Progenitor cell of endocrine pancreas (in vitro differentiated cells): ENCODE measurements around the gene AQP5. TPM values are rescaled to one million over a fixed set of nuclear protein-coding genes. Genes with fewer than 3 reads are reported as not detected.

ENCODE experiments used
- DNase-seq: peaks from one replicate; pipeline ENCODE4 v3.0.0; 2021; ENCODE audit warnings: low spot score; ENCODE audit not compliant: unreplicated experiment
- H3K27ac Mint-ChIP-seq: 2 replicates; pipeline ENCODE4 v1.8.0; 2021; ENCODE audit warnings: mild to moderate bottlenecking, moderate library complexity, mixed read lengths
- H3K27me3 Mint-ChIP-seq: 2 replicates; pipeline ENCODE4 v1.8.0; 2021; ENCODE audit warnings: mixed read lengths
- H3K36me3 Mint-ChIP-seq: 2 replicates; pipeline ENCODE4 v1.8.0; 2022; ENCODE audit warnings: mixed read lengths; ENCODE audit not compliant: insufficient read depth
- H3K4me1 Mint-ChIP-seq: 2 replicates; pipeline ENCODE4 v1.8.0; 2021; ENCODE audit warnings: low read depth, mixed read lengths
- H3K4me3 Mint-ChIP-seq: 2 replicates; pipeline ENCODE4 v1.8.0; 2021; ENCODE audit warnings: low read depth, mild to moderate bottlenecking, moderate library complexity, mixed read lengths
- H3K9me3 Mint-ChIP-seq: 2 replicates; pipeline ENCODE4 v1.8.0; 2021; ENCODE audit warnings: low read depth, mixed read lengths
- total RNA-seq: library from RNA; stranded (reverse); gene quantifications from 2 replicates; pipeline ENCODE4 v1.2.1, GENCODE V29; 2021
- TF ChIP-seq, protein P1 (sequence below): fragments of 200-600 bp; sonication (generic); IDR thresholded peaks from one replicate; pipeline ENCODE4 v1.5.0; 2021; ENCODE audit warnings: antibody characterized with exemption, mild to moderate bottlenecking; ENCODE audit not compliant: unreplicated experiment

AQP5 gene
- total RNA-seq, 1 donor from 2014 or later: 1.8 TPM

DNA sequence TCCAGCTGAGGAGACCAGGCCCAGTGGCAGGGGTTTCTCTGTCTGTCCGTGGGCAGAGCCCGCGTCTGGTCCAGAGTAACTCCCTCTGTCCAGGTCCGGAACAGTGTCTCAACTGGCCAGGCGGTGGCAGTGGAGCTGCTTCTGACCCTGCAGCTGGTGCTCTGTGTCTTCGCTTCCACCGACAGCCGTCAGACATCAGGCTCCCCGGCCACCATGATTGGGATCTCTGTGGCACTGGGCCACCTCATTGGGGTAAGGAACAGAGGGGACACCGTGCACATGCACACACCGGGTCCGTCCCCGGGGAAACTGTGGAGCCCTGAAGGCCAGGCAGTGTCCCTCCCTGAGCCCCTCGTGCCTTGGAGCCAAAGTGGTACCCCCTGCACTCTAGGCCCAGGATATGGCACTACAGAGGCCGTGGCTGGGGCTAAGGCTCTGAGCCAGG, 12.6 kb downstream of the AQP5 start:
- Mint-ChIP-seq H3K36me3 (no peaks in the 10 kb centered on the region), H3K4me3 (no peak overlapping the region), H3K27me3 (peaks cover 22% of the 10 kb centered on the region), H3K27ac (no peak overlapping the region), H3K4me1 (peaks cover 4% of the 10 kb centered on the region), H3K9me3 (no peaks in the 10 kb centered on the region)
- DNase-seq: no peak
- TF ChIP-seq, protein P1, sequence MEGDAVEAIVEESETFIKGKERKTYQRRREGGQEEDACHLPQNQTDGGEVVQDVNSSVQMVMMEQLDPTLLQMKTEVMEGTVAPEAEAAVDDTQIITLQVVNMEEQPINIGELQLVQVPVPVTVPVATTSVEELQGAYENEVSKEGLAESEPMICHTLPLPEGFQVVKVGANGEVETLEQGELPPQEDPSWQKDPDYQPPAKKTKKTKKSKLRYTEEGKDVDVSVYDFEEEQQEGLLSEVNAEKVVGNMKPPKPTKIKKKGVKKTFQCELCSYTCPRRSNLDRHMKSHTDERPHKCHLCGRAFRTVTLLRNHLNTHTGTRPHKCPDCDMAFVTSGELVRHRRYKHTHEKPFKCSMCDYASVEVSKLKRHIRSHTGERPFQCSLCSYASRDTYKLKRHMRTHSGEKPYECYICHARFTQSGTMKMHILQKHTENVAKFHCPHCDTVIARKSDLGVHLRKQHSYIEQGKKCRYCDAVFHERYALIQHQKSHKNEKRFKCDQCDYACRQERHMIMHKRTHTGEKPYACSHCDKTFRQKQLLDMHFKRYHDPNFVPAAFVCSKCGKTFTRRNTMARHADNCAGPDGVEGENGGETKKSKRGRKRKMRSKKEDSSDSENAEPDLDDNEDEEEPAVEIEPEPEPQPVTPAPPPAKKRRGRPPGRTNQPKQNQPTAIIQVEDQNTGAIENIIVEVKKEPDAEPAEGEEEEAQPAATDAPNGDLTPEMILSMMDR: peak; percentile 53

DNA sequence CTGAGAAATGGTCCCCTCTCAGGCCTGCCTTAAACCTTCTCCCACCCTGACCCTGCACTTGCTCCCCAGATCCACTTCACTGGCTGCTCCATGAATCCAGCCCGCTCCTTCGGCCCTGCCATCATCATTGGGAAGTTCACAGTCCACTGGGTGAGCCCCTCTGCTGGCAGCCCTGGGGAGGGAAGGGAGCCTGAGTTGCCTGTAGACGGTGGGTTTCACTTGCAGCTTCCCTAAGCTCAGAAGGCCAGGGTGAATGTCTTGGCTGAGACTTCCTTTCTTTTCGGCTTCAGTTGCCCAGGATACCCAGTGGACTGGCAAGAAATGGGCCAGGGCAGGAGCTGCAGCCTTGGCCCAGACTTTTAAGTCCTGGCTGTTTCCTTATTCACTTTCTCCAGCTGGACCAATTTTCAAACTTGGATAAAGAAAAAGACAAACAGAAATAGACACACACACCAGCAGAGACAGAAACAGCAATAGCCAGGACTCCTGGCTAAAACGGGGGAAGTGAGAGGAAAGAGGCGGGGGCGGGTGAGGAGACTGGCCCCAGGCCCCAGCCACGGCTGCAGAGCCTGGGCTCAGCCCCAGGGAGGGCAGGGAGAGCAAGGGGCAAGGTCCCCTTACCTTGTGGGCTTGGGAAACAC, 13.1 kb downstream of the AQP5 start:
- Mint-ChIP-seq H3K27me3 (peaks cover 22% of the 10 kb centered on the region), H3K4me1 (peaks cover 7% of the 10 kb centered on the region), H3K4me3 (no peak overlapping the region), H3K36me3 (no peaks in the 10 kb centered on the region), H3K27ac (no peak overlapping the region), H3K9me3 (no peaks in the 10 kb centered on the region)
- TF ChIP-seq, protein P1: no peak
- DNase-seq: no peak

DNA sequence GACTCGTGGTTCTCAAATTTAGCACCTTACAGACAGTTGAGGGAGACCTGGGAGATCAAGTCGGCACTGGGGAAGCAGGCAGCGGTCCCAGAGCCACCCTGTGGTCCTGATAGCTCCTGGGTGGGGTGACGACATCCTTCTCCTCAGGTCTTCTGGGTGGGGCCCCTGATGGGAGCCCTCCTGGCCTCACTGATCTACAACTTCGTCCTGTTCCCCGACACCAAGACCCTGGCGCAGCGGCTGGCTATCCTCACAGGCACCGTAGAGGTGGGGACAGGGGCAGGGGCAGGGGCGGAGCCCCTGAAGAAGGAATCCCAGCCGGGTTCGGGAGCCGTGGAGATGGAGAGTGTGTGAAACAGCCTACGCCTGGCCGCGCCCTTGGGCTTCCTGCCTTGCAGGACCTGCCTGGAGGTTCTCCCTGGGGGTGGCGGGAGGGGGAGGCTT, 13.7 kb downstream of the AQP5 start:
- Mint-ChIP-seq H3K27me3 (peaks cover 22% of the 10 kb centered on the region), H3K27ac (no peak overlapping the region), H3K4me1 (peaks cover 10% of the 10 kb centered on the region), H3K36me3 (no peaks in the 10 kb centered on the region), H3K4me3 (no peak overlapping the region), H3K9me3 (no peaks in the 10 kb centered on the region)
- no peak for DNase-seq
- TF ChIP-seq, protein P1: no peak

DNA sequence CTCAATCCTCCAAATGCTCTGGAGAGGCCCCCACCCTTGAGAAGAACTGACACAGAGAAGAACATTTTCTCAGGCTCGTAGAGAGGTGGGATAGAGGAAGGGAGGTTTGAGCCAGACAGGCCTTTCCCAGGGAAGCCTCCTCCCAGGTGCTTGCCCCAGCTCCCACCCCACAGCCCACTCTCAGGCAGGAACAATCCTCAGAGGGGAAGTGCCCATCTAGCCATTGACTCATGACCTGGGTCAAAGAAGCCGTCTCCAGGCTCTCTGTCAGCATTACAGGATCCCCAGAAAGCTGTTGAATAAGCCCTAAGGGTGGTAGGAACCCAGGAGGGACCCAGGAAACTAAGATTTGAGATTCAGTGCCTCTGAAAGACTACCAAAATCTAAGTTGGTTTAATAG, 14.9 kb downstream of the AQP5 start:
- Mint-ChIP-seq H3K36me3 (no peaks in the 10 kb centered on the region), H3K4me3 (no peak overlapping the region)

DNA sequence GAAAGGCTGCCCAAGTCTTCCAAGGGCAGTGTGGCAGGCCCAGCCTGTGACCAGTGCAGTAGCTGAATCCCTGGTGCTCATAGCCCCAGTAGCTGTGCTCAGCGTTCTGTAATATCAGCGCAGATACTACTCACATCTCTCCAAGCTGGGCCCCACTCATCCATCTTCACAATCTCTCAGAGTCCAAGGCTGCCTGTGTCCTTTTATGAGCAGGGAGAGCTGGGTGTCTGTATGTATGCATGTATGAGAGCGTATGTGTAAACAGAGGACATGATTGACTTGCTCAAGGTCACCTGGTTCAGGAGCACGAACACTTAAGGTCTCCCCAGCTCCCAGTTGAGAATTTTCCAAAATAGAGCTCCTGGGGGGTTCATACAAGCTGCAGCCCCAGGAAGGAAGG, 16.5 kb downstream of the AQP5 start:
- no peak overlapping the region for H3K27ac Mint-ChIP-seq
- DNase-seq: no peak
- H3K9me3 Mint-ChIP-seq: no peaks in the 10 kb centered on the region
- no peak overlapping the region for H3K4me3 Mint-ChIP-seq
- H3K27me3 Mint-ChIP-seq: peaks cover 15% of the 10 kb centered on the region
- peaks cover 28% of the 10 kb centered on the region for H3K4me1 Mint-ChIP-seq
- H3K36me3 Mint-ChIP-seq: no peaks in the 10 kb centered on the region
- TF ChIP-seq, protein P1: no peak

More for the DNA sequence above, 14.9 kb downstream of the AQP5 start:
- no peak overlapping the region for H3K27ac Mint-ChIP-seq
- peaks cover 22% of the 10 kb centered on the region for H3K27me3 Mint-ChIP-seq
- H3K4me1 Mint-ChIP-seq: peaks cover 21% of the 10 kb centered on the region
- H3K9me3 Mint-ChIP-seq: no peaks in the 10 kb centered on the region
- TF ChIP-seq, protein P1: no peak
- no peak for DNase-seq
